H9 (cell line): ENCODE measurements around the gene UBALD1. TPM values are rescaled to one million over a fixed set of nuclear protein-coding genes. Genes with fewer than 3 reads are reported as not detected.

ENCODE experiments used
- DNase-seq: peaks from one replicate; pipeline ENCODE4 v3.0.0-alpha.2; 2017
- H2AFZ ChIP-seq: one replicate; pipeline ENCODE4 v1.6.1; 2013; ENCODE audit warnings: mild to moderate bottlenecking, low read length, control low read depth, moderate library complexity
- H2AK5ac ChIP-seq: 2 replicates; pipeline ENCODE4 v1.6.1; 2013; ENCODE audit warnings: low read length, control low read depth, mixed read lengths; ENCODE audit not compliant: insufficient read length
- H2BK120ac ChIP-seq: one replicate; pipeline ENCODE4 v1.6.1; 2013; ENCODE audit warnings: low read depth, mild to moderate bottlenecking, low read length, control low read depth, inconsistent platforms; ENCODE audit not compliant: poor library complexity, severe bottlenecking
- H2BK12ac ChIP-seq: 2 replicates; pipeline ENCODE4 v1.6.1; 2013; ENCODE audit warnings: low read length, control low read depth, mixed read lengths, low read depth; ENCODE audit not compliant: insufficient read length
- H2BK15ac ChIP-seq: 2 replicates; pipeline ENCODE4 v1.6.1; 2013; ENCODE audit warnings: low read depth, low read length, control low read depth
- H2BK20ac ChIP-seq: one replicate; pipeline ENCODE4 v1.6.1; 2013; ENCODE audit warnings: low read depth, mild to moderate bottlenecking, low read length, control low read depth, inconsistent platforms; ENCODE audit not compliant: poor library complexity, severe bottlenecking
- H2BK5ac ChIP-seq: 2 replicates; pipeline ENCODE4 v1.6.1; 2013; ENCODE audit warnings: low read length, control low read depth, mixed read lengths; ENCODE audit not compliant: insufficient read length
- H3K14ac ChIP-seq: 2 replicates; pipeline ENCODE4 v1.6.1; 2013; ENCODE audit warnings: low read length, control low read depth; ENCODE audit not compliant: insufficient read depth
- H3K18ac ChIP-seq: 2 replicates; pipeline ENCODE4 v1.6.1; 2013; ENCODE audit warnings: low read depth, mild to moderate bottlenecking, mixed read lengths, low read length, control low read depth; ENCODE audit not compliant: insufficient read length
- H3K23ac ChIP-seq: 2 replicates; pipeline ENCODE4 v1.6.1; 2013; ENCODE audit warnings: low read length, control low read depth, mixed read lengths, low read depth; ENCODE audit not compliant: insufficient read length
- H3K23me2 ChIP-seq: 2 replicates; pipeline ENCODE4 v1.6.1; 2013; ENCODE audit warnings: low read depth, mild to moderate bottlenecking, mixed read lengths, low read length, control low read depth; ENCODE audit not compliant: insufficient read length, poor library complexity, severe bottlenecking
- H3K27ac ChIP-seq: 2 replicates; pipeline ENCODE4 v1.5.1; 2013; ENCODE audit warnings: low read length, control low read depth, mixed read lengths, low read depth; ENCODE audit not compliant: insufficient read length
- H3K27me3 ChIP-seq: 2 replicates; pipeline ENCODE4 v1.6.1; 2013; ENCODE audit warnings: low read length, control low read depth, inconsistent platforms; ENCODE audit not compliant: insufficient read depth
- H3K4ac ChIP-seq: 2 replicates; pipeline ENCODE4 v1.6.1; 2013; ENCODE audit warnings: low read depth, mild to moderate bottlenecking, control low read depth, inconsistent platforms, low read length, moderate library complexity
- H3K4me1 ChIP-seq: 2 replicates; pipeline ENCODE4 v1.6.1; 2013; ENCODE audit warnings: low read length, control low read depth, inconsistent platforms; ENCODE audit not compliant: insufficient read depth
- H3K4me2 ChIP-seq: 2 replicates; pipeline ENCODE4 v1.6.1; 2013; ENCODE audit warnings: low read length, control low read depth, mixed read lengths; ENCODE audit not compliant: insufficient read length, insufficient read depth
- H3K56ac ChIP-seq: 2 replicates; pipeline ENCODE4 v1.6.1; 2013; ENCODE audit warnings: low read depth, mild to moderate bottlenecking, mixed read lengths, low read length, control low read depth; ENCODE audit not compliant: insufficient read length
- H3K79me1 ChIP-seq: 2 replicates; pipeline ENCODE4 v1.6.1; 2013; ENCODE audit warnings: low read depth, mild to moderate bottlenecking, moderate library complexity, low read length, control low read depth, inconsistent platforms; ENCODE audit not compliant: insufficient read depth, poor library complexity, severe bottlenecking
- H3K79me2 ChIP-seq: 2 replicates; pipeline ENCODE4 v1.6.1; 2013; ENCODE audit warnings: low read length, control low read depth, inconsistent platforms; ENCODE audit not compliant: insufficient read depth
- H3K9ac ChIP-seq: 2 replicates; pipeline ENCODE4 v1.6.1; 2013; ENCODE audit warnings: low read length, control low read depth, mixed read lengths; ENCODE audit not compliant: insufficient read length; ENCODE audit errors: extremely low read depth
- H3K9me3 ChIP-seq: one replicate; pipeline ENCODE4 v1.6.1; 2013; ENCODE audit warnings: low read depth, low read length, inconsistent platforms; ENCODE audit not compliant: control insufficient read depth
- H3T11ph ChIP-seq: one replicate; pipeline ENCODE4 v1.6.1; 2013; ENCODE audit warnings: mild to moderate bottlenecking, low read length, control low read depth, inconsistent platforms
- H4K20me1 ChIP-seq: one replicate; pipeline ENCODE4 v1.6.1; 2013; ENCODE audit not compliant: control insufficient read depth, insufficient read length, insufficient read depth
- H4K5ac ChIP-seq: 2 replicates; pipeline ENCODE4 v1.6.1; 2013; ENCODE audit warnings: low read depth, mild to moderate bottlenecking, mixed read lengths, low read length, control low read depth; ENCODE audit not compliant: insufficient read length
- H4K8ac ChIP-seq: replicated peaks from 2 replicates; pipeline ENCODE4 v1.6.1; 2013; ENCODE audit warnings: low read length, control low read depth, mixed read lengths, low read depth; ENCODE audit not compliant: insufficient read length
- H4K91ac ChIP-seq: 2 replicates; pipeline ENCODE4 v1.6.1; 2013; ENCODE audit warnings: low read depth, mild to moderate bottlenecking, moderate library complexity, mixed read lengths, low read length, control low read depth; ENCODE audit not compliant: insufficient read length
- H3K27ac Mint-ChIP-seq, 3 experiments: 2 replicates in 2 of 3; 3 replicates in 1 of 3; pipeline ENCODE4 v1.8.0; 2020 to 2021; ENCODE audit warnings: mixed read lengths in 3 of 3, mild to moderate bottlenecking in 1 of 3, moderate library complexity in 1 of 3
- H3K27me3 Mint-ChIP-seq: 2 replicates; pipeline ENCODE4 v1.8.0; 2021; ENCODE audit warnings: low read depth, mild to moderate bottlenecking, moderate library complexity, mixed read lengths
- H3K36me3 Mint-ChIP-seq, 3 experiments: 2 replicates in 2 of 3; 3 replicates in 1 of 3; pipeline ENCODE4 v1.8.0; 2020 to 2021; ENCODE audit warnings: low read depth in 3 of 3, mixed read lengths in 3 of 3; ENCODE audit not compliant: insufficient read depth in 1 of 3
- H3K4me1 Mint-ChIP-seq, 2 experiments: 2 replicates each; pipeline ENCODE4 v1.8.0; 2020; ENCODE audit warnings: mixed read lengths in 2 of 2
- H3K4me3 Mint-ChIP-seq, 2 experiments: 2 replicates in 1 of 2; 3 replicates in 1 of 2; pipeline ENCODE4 v1.8.0; 2020 to 2021; ENCODE audit warnings: mild to moderate bottlenecking in 2 of 2, mixed read lengths in 2 of 2, moderate library complexity in 1 of 2
- H3K9me3 Mint-ChIP-seq, 2 experiments: 2 replicates in 1 of 2; 3 replicates in 1 of 2; pipeline ENCODE4 v1.8.0; 2020; ENCODE audit warnings: mild to moderate bottlenecking in 2 of 2, mixed read lengths in 2 of 2, moderate library complexity in 1 of 2
- WGBS: extraction: QIAGEN DNeasy Blood & Tissue Kit; methylation state at CpG from one replicate; pipeline ENCODE4 v1.1.7; 2013; ENCODE audit warnings: missing lambda C conversion rate, low lambda C conversion rate, mixed read lengths; ENCODE audit not compliant: insufficient read length; ENCODE audit errors: extremely low coverage; 5-methylcytosine and 5-hydroxymethylcytosine counted together
- total RNA-seq: library from RNA; stranded (reverse); gene quantifications from 2 replicates; pipeline ENCODE4 v1.2.1, GENCODE V29; 2021
- TF ChIP-seq, protein P1 (sequence below): fragments of 200-600 bp; sonication (generic); conservative IDR thresholded peaks from 3 replicates; pipeline ENCODE4 v1.8.0; 2021; ENCODE audit warnings: antibody characterized with exemption, mild to moderate bottlenecking

The UBALD1 gene
- total RNA-seq, 1 experiment from 2014 or later: 80.9 TPM

DNA sequence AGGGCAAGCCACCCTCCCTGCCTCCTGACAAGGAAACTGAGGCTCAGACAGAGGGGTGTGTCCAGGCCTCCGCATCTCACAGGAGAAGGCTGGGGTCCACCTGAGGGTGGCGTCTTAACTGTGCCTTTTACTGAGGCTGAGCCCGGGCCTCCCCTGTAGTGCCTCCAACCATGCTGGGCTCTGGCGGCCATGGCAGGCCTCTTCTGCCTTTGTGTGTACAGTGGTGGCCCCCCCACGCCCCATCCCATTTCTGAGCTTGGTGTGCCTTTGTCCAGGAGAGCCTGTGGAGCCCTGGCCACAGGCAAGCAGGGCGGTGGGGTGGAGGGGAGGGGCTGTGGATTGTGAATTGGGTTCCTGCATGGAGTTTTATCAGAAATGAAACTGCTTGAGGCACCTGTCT lies 41.1 kb upstream of the UBALD1 start:
- TF ChIP-seq, protein P1, sequence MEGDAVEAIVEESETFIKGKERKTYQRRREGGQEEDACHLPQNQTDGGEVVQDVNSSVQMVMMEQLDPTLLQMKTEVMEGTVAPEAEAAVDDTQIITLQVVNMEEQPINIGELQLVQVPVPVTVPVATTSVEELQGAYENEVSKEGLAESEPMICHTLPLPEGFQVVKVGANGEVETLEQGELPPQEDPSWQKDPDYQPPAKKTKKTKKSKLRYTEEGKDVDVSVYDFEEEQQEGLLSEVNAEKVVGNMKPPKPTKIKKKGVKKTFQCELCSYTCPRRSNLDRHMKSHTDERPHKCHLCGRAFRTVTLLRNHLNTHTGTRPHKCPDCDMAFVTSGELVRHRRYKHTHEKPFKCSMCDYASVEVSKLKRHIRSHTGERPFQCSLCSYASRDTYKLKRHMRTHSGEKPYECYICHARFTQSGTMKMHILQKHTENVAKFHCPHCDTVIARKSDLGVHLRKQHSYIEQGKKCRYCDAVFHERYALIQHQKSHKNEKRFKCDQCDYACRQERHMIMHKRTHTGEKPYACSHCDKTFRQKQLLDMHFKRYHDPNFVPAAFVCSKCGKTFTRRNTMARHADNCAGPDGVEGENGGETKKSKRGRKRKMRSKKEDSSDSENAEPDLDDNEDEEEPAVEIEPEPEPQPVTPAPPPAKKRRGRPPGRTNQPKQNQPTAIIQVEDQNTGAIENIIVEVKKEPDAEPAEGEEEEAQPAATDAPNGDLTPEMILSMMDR: no peak
- Histone ChIP-seq H3K9ac (no peak overlapping the region), H2AK5ac (no peak overlapping the region), H3K56ac (no peak overlapping the region), H3K18ac (no peak overlapping the region), H3K4me1 (no peaks in the 10 kb centered on the region), H4K5ac (no peak overlapping the region), H3K23me2 (no peaks in the 10 kb centered on the region), H3T11ph (no peak overlapping the region), H4K20me1 (no peaks in the 10 kb centered on the region), H2BK5ac (no peak overlapping the region), H3K27ac (no peak overlapping the region), H2BK120ac (no peak overlapping the region), H3K23ac (no peak overlapping the region), H3K4ac (no peak overlapping the region), H3K9me3 (no peaks in the 10 kb centered on the region), H3K4me2 (no peak overlapping the region), H2BK12ac (no peak overlapping the region), H3K27me3 (no peaks in the 10 kb centered on the region), H4K8ac (no peak overlapping the region), H4K91ac (no peak overlapping the region), H2BK15ac (no peak overlapping the region), H3K14ac (no peak overlapping the region; the same call in 1 of the 2 replicates), H3K79me2 (no peaks in the 10 kb centered on the region), H2AFZ (no peak overlapping the region), H2BK20ac (no peak overlapping the region), H3K79me1 (no peaks in the 10 kb centered on the region)
- Mint-ChIP-seq H3K4me3 (no peak overlapping the region), H3K27ac (no peak overlapping the region), H3K27me3 (no peaks in the 10 kb centered on the region), H3K36me3 (peaks cover 14 to 70% (median 42%) of the 10 kb centered on the region in 3 experiments; a peak in 6 of 7 replicates), H3K9me3 (no peaks in the 10 kb centered on the region; a peak in 1 of 5 replicates), H3K4me1 (no peaks in the 10 kb centered on the region)
- WGBS: no CpG with 5 or more reads among the region's 6 CpGs
- no peak for DNase-seq
